Parathyroid adenoma (tissue), 2 donors: ENCODE results near the gene ZDHHC21.

Experiments
- H2AFZ ChIP-seq: fragments of 300-600 bp; sonication (generic); one replicate; pipeline ENCODE4 v1.7.0; 2017; ENCODE audit warnings: antibody characterized with exemption, mild to moderate bottlenecking
- H3K27ac ChIP-seq: fragments of 300-600 bp; sonication (generic); one replicate; pipeline ENCODE4 v1.7.0; 2017
- H3K27me3 ChIP-seq: fragments of 300-600 bp; sonication (generic); one replicate; pipeline ENCODE4 v1.7.0; 2017; ENCODE audit warnings: low read length; ENCODE audit not compliant: control insufficient read depth, insufficient read depth
- H3K36me3 ChIP-seq: fragments of 300-600 bp; sonication (generic); one replicate; pipeline ENCODE4 v1.7.0; 2017; ENCODE audit warnings: low read length; ENCODE audit not compliant: control insufficient read depth, insufficient read depth
- H3K4me1 ChIP-seq: fragments of 300-600 bp; sonication (generic); one replicate; pipeline ENCODE4 v1.7.0; 2017; ENCODE audit warnings: control low read depth
- H3K4me2 ChIP-seq: fragments of 300-600 bp; sonication (generic); one replicate; pipeline ENCODE4 v1.7.0; 2017; ENCODE audit warnings: low read length
- H3K4me3 ChIP-seq: fragments of 300-600 bp; sonication (generic); one replicate; pipeline ENCODE4 v1.7.0; 2017; ENCODE audit warnings: low read depth, low read length
- H3K79me2 ChIP-seq: fragments of 300-600 bp; sonication (generic); one replicate; pipeline ENCODE4 v1.7.0; 2017; ENCODE audit warnings: control low read depth
- H3K9ac ChIP-seq: fragments of 300-600 bp; sonication (generic); one replicate; pipeline ENCODE4 v1.7.0; 2017; ENCODE audit warnings: mild to moderate bottlenecking
- H3K9me3 ChIP-seq: fragments of 300-600 bp; sonication (generic); one replicate; pipeline ENCODE4 v1.7.0; 2017; ENCODE audit warnings: low read length; ENCODE audit not compliant: control insufficient read depth
- CTCF ChIP-seq: fragments of 300-600 bp; sonication (generic); IDR thresholded peaks from one replicate; pipeline ENCODE4 v1.7.0; 2017; ENCODE audit warnings: antibody characterized with exemption, mild to moderate bottlenecking
- donor health status: primary hyperparathyroidism.

Gene ZDHHC21

GRCh38 chr9:14652729-14653377 is 40.4 kb downstream of the ZDHHC21 start:
- Histone ChIP-seq H3K4me2 (no peak overlapping the region), H3K4me1 (no peaks in the 10 kb centered on the region)
- TF ChIP-seq CTCF: no peak

GRCh38 chr9:14650596-14650995 is 42.6 kb downstream of the ZDHHC21 start:
- no peak overlapping the region for H3K9ac ChIP-seq
- H3K4me1 ChIP-seq: no peaks in the 10 kb centered on the region
- TF ChIP-seq CTCF: no peak

More at GRCh38 chr9:14652729-14653377, 40.4 kb downstream of the ZDHHC21 start:
- Histone ChIP-seq H3K9ac (no peak overlapping the region), H3K36me3 (no peaks in the 10 kb centered on the region), H3K4me3 (no peak overlapping the region), H2AFZ (no peak overlapping the region), H3K27ac (no peak overlapping the region), H3K27me3 (no peaks in the 10 kb centered on the region), H3K79me2 (no peaks in the 10 kb centered on the region), H3K9me3 (no peaks in the 10 kb centered on the region)

GRCh38 chr9:14645648-14646047 is 47.6 kb downstream of the ZDHHC21 start:
- no peak overlapping the region for H3K9ac ChIP-seq
- H3K79me2 ChIP-seq: no peaks in the 10 kb centered on the region
- no peaks in the 10 kb centered on the region for H3K27me3 ChIP-seq
- H2AFZ ChIP-seq: no peak overlapping the region
- H3K9me3 ChIP-seq: no peaks in the 10 kb centered on the region
- no peak for TF ChIP-seq CTCF
- H3K4me2 ChIP-seq: no peak overlapping the region
- H3K36me3 ChIP-seq: no peaks in the 10 kb centered on the region
- no peak overlapping the region for H3K27ac ChIP-seq
- H3K4me1 ChIP-seq: no peaks in the 10 kb centered on the region
- H3K4me3 ChIP-seq: no peak overlapping the region

More at GRCh38 chr9:14650596-14650995, 42.6 kb downstream of the ZDHHC21 start:
- Histone ChIP-seq H2AFZ (no peak overlapping the region), H3K9me3 (no peaks in the 10 kb centered on the region), H3K4me2 (no peak overlapping the region), H3K4me3 (no peak overlapping the region), H3K36me3 (no peaks in the 10 kb centered on the region), H3K27me3 (no peaks in the 10 kb centered on the region), H3K79me2 (no peaks in the 10 kb centered on the region), H3K27ac (no peak overlapping the region)

GRCh38 chr9:14640967-14641366 is 52.3 kb downstream of the ZDHHC21 start:
- no peaks in the 10 kb centered on the region for H3K79me2 ChIP-seq
- H3K9me3 ChIP-seq: no peaks in the 10 kb centered on the region
- no peak overlapping the region for H3K4me2 ChIP-seq
- no peak for TF ChIP-seq CTCF
- no peak overlapping the region for H3K9ac ChIP-seq
- H3K4me1 ChIP-seq: no peaks in the 10 kb centered on the region
- H2AFZ ChIP-seq: no peak overlapping the region
- no peak overlapping the region for H3K27ac ChIP-seq
- no peak overlapping the region for H3K4me3 ChIP-seq
- H3K27me3 ChIP-seq: no peaks in the 10 kb centered on the region
- H3K36me3 ChIP-seq: no peaks in the 10 kb centered on the region

- Histone ChIP-seq H3K27me3 (no peaks in the 10 kb centered on the region), H3K4me3 (no peak overlapping the region), H3K9ac (no peak overlapping the region), H3K9me3 (no peaks in the 10 kb centered on the region), H2AFZ (no peak overlapping the region), H3K4me1 (no peaks in the 10 kb centered on the region), H3K79me2 (no peaks in the 10 kb centered on the region), H3K4me2 (no peak overlapping the region), H3K36me3 (no peaks in the 10 kb centered on the region), H3K27ac (no peak overlapping the region)
- no peak for TF ChIP-seq CTCF
Measured at GRCh38 chr9:14640294-14640693, 52.9 kb downstream of the ZDHHC21 start.
